ENCODE data around the gene BLNK. TPM values are rescaled to one million over a fixed set of nuclear protein-coding genes. Genes with fewer than 3 reads are reported as not detected.

Gene BLNK
- total RNA-seq, 4 donors from 2014 or later = 0.27 to 2.4 (median 1.6) TPM

DNA sequence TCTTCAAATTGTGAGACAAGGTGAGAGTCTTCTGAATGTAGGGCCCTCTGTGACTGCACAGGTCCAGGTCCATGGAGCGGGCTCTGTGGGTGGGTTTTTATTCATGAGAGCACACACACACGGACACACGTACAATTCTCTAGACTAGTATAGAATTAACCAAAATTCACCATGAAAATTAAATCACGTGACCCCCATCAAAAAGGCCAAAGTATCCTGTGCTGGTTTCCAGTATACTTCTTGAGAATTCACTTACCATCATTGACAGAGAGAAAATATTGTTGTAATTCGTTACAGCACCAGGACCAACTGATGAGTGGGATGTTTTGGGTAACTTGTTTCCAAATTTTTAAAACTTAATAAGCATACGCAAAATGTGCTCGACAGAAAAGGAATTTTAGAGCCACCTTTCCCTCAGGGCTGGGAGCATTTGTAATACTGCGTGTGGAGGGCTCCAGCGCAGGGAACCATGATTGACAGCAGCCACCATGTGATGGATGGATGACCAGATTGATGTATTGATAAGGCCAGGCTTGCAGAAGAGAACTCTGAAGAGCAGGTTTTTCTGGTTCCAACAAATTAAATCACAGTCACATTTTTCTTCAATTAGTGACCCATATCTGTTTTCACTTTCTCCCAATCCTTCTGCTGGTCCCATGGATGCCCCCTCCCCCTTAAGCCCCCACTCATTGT is 18.0 kb upstream of the BLNK start:
- no peak overlapping the region for H3K4me3 ChIP-seq
- no peaks in the 10 kb centered on the region for H3K9me3 ChIP-seq
- H3K27me3 ChIP-seq = no peaks in the 10 kb centered on the region
- ATAC-seq = no peak
- H3K36me3 ChIP-seq = no peaks in the 10 kb centered on the region
- TF ChIP-seq POLR2AphosphoS5 (IDR thresholded peaks at IDR 0.05) (no peak), POLR2A (IDR thresholded peaks at IDR 0.05) (no peak), EP300 (IDR thresholded peaks at IDR 0.05) (no peak)
- TF ChIP-seq, protein P1, sequence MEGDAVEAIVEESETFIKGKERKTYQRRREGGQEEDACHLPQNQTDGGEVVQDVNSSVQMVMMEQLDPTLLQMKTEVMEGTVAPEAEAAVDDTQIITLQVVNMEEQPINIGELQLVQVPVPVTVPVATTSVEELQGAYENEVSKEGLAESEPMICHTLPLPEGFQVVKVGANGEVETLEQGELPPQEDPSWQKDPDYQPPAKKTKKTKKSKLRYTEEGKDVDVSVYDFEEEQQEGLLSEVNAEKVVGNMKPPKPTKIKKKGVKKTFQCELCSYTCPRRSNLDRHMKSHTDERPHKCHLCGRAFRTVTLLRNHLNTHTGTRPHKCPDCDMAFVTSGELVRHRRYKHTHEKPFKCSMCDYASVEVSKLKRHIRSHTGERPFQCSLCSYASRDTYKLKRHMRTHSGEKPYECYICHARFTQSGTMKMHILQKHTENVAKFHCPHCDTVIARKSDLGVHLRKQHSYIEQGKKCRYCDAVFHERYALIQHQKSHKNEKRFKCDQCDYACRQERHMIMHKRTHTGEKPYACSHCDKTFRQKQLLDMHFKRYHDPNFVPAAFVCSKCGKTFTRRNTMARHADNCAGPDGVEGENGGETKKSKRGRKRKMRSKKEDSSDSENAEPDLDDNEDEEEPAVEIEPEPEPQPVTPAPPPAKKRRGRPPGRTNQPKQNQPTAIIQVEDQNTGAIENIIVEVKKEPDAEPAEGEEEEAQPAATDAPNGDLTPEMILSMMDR (IDR thresholded peaks at IDR 0.05) = no peak
- H3K4me1 ChIP-seq = peaks cover 0 to 25% (median 5%) of the 10 kb centered on the region in 3 donors
- WGBS, 2 donors (ENCODE audit: low coverage in 1 of 2) = 89 to 95% methylated on average over 9 of the region's 9 CpGs
- H3K27ac ChIP-seq = no peak overlapping the region

DNA sequence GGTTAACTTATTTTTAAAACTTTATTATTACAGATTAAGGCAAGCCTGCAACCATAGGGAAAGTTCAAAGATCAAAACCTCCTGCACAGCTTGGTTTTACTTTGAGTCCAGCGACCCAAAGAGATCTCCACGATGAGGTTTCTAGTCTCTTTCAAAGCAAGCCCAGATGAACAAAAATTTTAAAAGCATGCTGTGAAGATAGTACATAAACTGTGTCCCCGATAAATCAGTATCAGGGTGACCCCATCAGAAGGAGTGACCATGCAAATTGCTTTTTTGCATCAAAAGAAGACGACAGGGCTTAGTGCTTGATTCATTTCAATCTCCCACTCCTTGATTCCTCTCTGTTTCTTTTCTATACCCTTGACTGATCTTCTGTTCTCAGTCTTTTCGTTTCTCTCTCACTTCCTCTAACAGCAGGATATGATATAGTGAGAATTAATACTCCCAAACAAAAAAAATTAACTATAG is 16.8 kb upstream of the BLNK start:
- no peak for ATAC-seq
- 42 to 47% methylated on average over 2 to 5 of the region's 5 CpGs for WGBS, 2 donors (ENCODE audit: low coverage in 1 of 2)
- Histone ChIP-seq H3K9me3 (no peaks in the 10 kb centered on the region), H3K36me3 (no peaks in the 10 kb centered on the region), H3K4me3 (no peak overlapping the region), H3K4me1 (peaks cover 0 to 25% (median 5%) of the 10 kb centered on the region in 3 donors), H3K27me3 (no peaks in the 10 kb centered on the region), H3K27ac (no peak overlapping the region)
- TF ChIP-seq EP300 (IDR thresholded peaks at IDR 0.05) = no peak
- TF ChIP-seq, protein P1 (IDR thresholded peaks at IDR 0.05) = no peak
- no peak for TF ChIP-seq POLR2AphosphoS5 (IDR thresholded peaks at IDR 0.05)
- no peak for TF ChIP-seq POLR2A (IDR thresholded peaks at IDR 0.05)

DNA sequence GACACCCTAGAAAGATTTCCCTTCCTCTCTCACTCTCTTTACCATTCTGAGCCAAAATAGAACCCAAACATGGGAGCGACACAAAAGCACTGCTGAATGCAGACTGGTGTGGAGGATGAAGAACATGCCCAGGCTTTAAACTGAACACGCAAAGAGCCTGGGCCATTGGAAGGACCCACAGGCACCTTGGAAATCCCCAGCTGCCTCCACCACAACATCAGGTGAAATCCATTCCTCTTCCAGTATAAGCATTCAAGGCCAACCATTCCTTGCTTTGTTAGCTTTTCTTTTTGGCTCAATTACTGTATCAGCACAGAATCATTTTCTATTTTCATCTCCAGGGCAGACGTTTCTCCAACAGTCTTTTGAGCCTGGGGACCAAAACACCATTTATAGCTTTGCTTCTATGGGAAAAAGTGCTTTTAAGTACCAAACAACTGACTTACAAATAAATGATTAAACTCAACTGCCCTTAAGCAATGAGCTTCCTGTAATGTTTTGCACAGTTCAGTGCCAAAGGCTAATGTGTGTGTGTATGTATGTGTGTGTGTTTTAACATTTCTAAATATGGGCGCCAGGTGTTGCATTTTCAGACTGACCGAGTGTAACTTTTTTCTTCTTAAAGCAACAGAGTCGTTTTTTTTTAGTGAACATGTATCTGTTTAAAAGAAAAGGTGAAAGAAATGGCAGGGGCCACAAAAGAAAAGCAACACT is 16.2 kb upstream of the BLNK start:
- H3K27me3 ChIP-seq = no peaks in the 10 kb centered on the region
- no peaks in the 10 kb centered on the region for H3K36me3 ChIP-seq
- WGBS, 2 donors (ENCODE audit: low coverage in 1 of 2) = 3 to 12% methylated on average over 5 to 6 of the region's 6 CpGs
- no peaks in the 10 kb centered on the region for H3K9me3 ChIP-seq
- peak; percentile 83 for TF ChIP-seq POLR2AphosphoS5 (IDR thresholded peaks at IDR 0.05)
- TF ChIP-seq, protein P1 (IDR thresholded peaks at IDR 0.05) = no peak
- peaks cover 0 to 25% (median 5%) of the 10 kb centered on the region in 3 donors for H3K4me1 ChIP-seq
- H3K4me3 ChIP-seq = no peak overlapping the region
- no peak for ATAC-seq
- peak overlapping the region in 1 of 4 donors; percentile 45 for H3K27ac ChIP-seq

DNA sequence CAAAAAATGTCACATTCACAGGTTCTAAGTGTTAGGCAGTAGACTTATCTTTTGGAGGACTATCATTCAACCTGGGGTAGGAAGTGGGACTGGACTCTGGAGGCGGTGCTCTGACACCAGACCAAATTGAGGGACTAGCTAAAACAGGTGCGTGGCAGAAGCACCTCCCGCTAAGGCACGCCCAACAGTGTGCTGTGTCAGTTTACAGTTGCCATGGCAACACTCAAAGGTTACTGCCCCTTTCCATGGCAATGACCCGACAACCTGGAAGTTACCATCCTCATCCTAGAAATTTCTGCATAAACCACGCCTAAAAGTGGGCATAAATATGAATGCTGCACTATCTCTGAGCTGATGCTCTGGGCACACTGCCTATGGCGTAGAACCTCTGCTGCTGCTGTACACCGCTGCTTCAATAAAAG is 14.0 kb upstream of the BLNK start:
- peaks cover 0 to 25% (median 5%) of the 10 kb centered on the region in 3 donors for H3K4me1 ChIP-seq
- H3K36me3 ChIP-seq = no peaks in the 10 kb centered on the region
- H3K27me3 ChIP-seq = no peaks in the 10 kb centered on the region
- TF ChIP-seq POLR2AphosphoS5 (IDR thresholded peaks at IDR 0.05) (no peak), POLR2A (IDR thresholded peaks at IDR 0.05) (no peak), EP300 (IDR thresholded peaks at IDR 0.05) (no peak)
- TF ChIP-seq, protein P1 (IDR thresholded peaks at IDR 0.05) = no peak
- 50 to 54% methylated on average over 7 to 8 of the region's 8 CpGs for WGBS, 2 donors (ENCODE audit: low coverage in 1 of 2)
- no peak overlapping the region for H3K4me3 ChIP-seq
- no peaks in the 10 kb centered on the region for H3K9me3 ChIP-seq
- H3K27ac ChIP-seq = no peak overlapping the region
- ATAC-seq = no peak
